Fibroblast of peridontal ligament (primary cell): ENCODE results near the gene HECW1.
"Not testable (repeated sequence)": the region's sequence is repeated elsewhere in the genome, so short reads cannot be mapped to it uniquely, and the experiment has no call there.

Source experiments
- DNase-seq: peaks from one replicate; pipeline ENCODE4 v3.0.0-alpha.2; 2010; ENCODE audit errors: extremely low read depth

HECW1 gene

DNA sequence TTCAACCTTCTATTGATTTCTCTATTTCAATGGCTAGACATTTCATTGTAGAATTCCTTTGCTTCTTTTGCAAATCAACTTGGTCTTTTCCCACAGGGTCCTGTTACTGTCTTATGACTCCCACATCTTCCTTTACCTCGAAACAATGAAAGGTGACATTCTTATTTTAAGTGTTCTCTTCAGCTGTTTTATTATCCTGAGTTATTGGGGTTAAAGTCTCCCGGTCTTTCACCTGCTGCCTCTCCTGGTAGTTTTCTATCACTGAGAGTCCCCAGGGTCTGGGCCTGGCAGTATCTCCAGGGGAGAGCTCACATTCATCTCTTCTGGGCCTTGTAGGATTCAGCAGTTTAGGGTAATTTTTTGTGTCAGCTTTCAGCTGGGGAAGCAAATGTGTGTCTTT is 95.8 kb downstream of the HECW1 start:
- no peak for DNase-seq

GRCh38 chr7:43210539-43210938 is 98.1 kb downstream of the HECW1 start:
- DNase-seq, result not testable (repeated sequence)

DNA sequence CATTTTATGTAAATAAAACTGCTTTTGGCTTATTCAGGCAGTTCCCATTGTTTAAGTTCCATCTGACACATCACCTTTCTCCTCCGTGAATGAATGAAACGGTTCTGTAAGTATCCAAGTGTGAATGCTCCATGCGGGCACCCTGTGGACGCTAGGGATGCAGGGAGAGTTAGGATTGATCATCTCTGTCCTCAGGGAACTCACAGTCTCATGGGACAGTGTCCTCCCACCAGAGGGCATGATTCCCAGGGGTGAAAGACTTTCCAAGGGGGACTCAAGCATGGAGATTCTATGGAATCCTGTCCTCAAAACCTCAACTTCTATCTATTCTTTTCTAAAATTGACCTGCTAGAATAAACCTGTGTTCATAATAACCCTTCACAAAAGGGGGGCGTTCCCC is 98.8 kb downstream of the HECW1 start:
- DNase-seq, result no peak

DNA sequence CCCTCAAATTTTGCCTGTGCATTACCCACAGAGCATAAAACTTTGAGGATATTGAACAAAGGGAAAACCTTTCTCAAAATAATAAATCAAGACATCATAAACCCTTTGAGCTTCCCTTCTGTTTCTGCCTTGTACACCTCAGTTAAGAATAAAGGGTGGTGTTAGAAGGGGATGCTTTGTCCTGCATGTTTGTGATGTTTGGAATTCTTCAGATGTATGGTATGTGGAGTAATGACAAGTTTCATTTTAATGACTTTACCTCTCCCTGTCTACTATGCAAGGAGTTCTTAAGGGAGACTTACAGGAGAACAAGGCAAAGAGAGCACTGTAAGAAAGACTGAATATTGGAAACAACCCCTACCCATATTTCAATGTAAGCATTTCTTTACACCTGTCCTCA is 99.2 kb downstream of the HECW1 start:
- no peak for DNase-seq

DNA sequence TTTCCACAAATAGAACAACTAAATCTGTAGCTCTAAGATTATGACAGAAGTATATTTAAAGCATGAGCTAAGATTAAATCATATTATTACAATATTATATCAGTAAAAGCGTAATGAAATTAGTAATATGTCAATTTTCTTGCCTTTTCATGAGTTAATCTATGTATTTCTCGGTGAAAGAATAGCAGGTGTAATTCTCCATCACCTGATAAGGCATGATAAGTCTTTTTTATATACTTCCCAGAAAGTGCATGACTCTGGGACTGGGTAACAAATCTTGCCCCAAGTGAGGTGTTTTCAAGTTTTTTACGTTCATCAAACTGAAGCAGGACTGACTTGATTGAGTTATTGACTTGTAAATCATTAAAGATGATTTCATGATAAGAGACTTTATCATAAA is 100.5 kb downstream of the HECW1 start:
- DNase-seq, result no peak

DNA sequence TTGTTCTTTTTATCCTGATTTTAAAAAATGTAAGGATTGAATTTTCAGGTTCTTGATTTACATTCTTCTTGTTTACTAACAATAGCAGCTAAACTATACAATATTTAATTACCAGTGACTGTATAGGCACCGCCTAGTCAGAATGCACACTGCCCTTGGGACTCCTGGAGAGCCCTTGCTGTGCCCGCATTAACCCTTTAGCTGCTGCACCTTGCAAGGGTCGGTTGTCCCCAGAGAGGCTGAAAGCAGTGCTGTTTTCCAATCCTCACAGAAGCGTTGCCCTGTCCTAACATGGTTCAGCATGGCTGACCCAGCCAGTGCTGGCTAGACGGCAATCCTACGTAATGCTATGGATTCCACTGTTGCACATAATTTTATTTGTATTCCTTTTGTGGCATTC is 102.6 kb downstream of the HECW1 start:
- no peak for DNase-seq

- no peak for DNase-seq
Observed at GRCh38 chr7:43217055-43217454, 104.6 kb downstream of the HECW1 start.

DNA sequence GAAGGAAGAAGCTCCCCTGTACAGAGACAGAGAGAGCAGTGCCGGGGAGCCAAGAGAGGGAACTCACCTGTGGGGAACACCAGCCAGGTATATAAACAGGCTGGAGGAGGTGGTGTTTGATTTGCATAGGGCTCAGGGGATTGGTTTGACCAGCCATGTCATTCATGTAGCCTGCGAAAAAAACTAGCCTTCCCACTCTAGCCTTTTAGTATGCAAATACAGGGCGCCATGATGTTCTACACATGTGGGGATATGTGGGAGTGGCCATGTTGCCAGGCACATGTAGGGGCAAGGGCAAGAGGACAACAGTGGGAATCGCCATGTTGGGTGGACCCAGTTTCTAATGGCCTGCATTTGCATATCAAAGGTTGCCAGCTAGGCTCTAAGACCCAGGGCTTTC is 106.5 kb downstream of the HECW1 start:
- DNase-seq, result not testable (repeated sequence)

DNA sequence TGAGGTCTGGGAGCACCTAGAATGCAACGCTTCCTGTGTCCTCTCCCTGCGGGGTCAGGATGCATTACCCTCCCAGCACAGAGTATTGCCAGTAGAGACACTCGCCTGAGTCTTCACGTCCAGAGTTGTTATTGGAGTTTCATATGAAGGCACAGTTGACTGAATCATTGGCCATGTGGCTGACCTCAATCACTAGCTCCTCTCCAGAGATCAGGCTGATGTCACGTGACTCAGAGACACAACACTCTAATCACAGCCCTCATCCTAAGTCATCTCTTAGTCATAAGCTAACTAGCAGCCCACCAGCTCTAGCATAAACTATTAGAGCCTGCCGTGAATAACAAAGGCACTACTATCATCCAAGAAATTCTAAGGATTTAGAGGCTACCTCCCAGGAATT is 107.8 kb downstream of the HECW1 start:
- DNase-seq, result peak; percentile 50

DNA sequence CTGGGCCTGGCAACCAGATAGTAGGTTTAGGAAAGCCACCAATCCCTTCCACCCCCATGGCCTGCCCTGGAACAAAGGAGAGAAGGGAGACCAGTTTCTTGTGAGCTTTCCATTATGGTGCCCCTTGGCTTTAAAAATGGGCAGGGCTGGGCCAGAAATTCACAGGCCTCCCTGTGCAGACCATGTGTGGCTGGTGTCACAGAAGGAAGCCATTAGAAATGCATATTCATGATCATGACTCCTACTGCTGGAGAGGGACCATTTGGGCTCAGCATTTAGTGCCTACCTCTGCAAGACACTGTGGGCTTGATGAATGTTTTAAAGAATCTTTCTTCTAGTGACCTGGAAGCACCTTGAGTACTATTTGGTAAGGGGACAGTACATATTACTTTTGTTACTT is 108.3 kb downstream of the HECW1 start:
- no peak for DNase-seq

GRCh38 chr7:43229801-43230200 is 117.4 kb downstream of the HECW1 start:
- DNase-seq, result no peak

- DNase-seq, result peak; percentile 3
Observed at GRCh38 chr7:43232366-43232765, 119.9 kb downstream of the HECW1 start.

GRCh38 chr7:43234073-43234472 is 121.6 kb downstream of the HECW1 start:
- no peak for DNase-seq

- DNase-seq, result no peak
Observed at GRCh38 chr7:43234968-43235367, 122.5 kb downstream of the HECW1 start.

GRCh38 chr7:43240565-43240964 is 128.1 kb downstream of the HECW1 start:
- DNase-seq, result no peak

GRCh38 chr7:43242628-43243255 is 130.3 kb downstream of the HECW1 start:
- DNase-seq, result peak; percentile 4

- DNase-seq, result no peak
Observed at GRCh38 chr7:43244232-43244631, 131.8 kb downstream of the HECW1 start.

GRCh38 chr7:43244784-43245183 is 132.3 kb downstream of the HECW1 start:
- no peak for DNase-seq

- no peak for DNase-seq
Observed at GRCh38 chr7:43247757-43248156, 135.3 kb downstream of the HECW1 start.

DNA sequence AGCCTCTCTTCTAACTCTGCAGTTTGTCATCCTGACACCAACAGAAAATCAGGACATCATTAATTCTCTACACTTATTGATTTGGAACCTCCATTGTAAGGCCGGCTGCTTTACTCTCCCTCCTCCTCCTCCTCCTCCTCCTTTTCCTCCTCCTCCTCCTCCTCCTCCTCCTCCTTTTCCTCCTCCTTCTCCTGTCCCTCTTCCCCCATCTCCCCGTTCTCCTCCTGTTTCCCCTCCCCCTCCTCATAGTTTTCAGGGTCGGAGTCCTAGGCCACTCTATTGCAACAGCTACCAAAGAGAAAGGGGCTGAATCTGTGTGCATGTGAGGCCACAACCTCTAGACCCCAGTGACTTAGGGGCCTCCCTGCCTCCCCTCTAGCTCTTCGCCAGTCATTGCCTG is 136.1 kb downstream of the HECW1 start:
- no peak for DNase-seq

DNA sequence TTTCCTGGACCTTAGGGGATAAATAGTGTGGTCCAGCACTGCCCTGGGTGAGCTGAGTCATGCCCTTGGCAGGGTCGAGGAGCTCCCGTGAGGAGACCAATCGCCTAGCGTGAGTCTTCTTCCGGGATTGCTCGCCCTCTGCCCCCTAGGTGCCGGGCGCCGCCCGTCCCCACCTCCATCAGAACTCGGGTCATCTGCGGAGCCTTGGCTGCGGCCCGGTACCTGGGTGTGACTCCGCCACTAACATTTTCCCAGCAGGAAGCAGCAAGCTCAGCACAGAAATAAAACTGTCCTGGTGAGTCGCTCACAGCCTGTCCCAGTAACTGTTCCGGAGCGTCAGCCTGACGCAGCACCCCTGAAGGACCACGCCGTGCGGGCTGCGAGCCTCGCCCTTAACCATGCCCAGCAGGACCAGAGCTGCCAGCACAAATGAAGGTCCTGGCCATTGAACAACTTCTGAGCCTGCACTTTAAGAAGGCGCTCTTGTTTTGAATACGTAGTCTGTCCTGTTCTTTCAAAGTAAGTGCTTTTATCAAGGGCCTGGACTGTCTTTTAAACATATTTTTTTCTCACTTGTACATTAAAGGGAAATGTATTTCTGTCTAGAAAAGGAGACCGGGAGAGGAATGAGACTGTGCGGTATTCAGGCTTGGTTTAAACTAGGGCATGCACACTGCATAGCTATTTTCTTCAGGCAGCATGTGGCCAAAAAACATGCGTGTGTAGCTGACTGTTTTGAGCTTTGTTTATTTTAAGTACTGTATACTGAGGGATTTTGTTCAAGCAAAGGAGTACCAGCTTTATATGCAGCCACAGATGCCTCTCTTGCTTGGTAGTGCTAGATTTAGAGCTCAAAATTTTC is 136.7 kb downstream of the HECW1 start:
- peak; percentile 76 for DNase-seq

DNA sequence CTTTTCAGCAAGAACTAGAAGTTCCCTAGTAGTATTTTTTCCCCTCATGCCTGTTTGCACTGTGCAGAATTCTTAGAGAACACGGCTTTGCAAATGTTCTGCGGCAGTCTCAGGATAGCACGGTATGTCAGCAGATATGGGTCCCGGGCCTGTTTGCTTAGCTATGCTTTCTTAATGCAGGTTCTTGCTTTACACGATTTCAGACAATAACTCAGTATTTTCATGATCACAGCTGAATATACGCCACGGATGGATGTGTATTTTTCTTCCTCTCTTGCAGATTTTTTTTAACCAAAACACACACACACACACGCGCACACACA is 137.3 kb downstream of the HECW1 start:
- no peak for DNase-seq
